GM18499 (cell line): ENCODE data around the gene DDX11.
A peak's percentile ranks its signal among the peaks of the same experiment; 100 is the strongest.
"Not testable (repeated sequence)": the region's sequence is repeated elsewhere in the genome, so short reads cannot be mapped to it uniquely, and the experiment has no call there.

Source experiments
- ATAC-seq: cut with Tn5 transposase; IDR thresholded peaks from one replicate; pipeline ENCODE4 v1.9.1; 2021; ENCODE audit warnings: moderate number of reproducible peaks; ENCODE audit not compliant: insufficient read depth, unreplicated experiment

Gene DDX11

DNA sequence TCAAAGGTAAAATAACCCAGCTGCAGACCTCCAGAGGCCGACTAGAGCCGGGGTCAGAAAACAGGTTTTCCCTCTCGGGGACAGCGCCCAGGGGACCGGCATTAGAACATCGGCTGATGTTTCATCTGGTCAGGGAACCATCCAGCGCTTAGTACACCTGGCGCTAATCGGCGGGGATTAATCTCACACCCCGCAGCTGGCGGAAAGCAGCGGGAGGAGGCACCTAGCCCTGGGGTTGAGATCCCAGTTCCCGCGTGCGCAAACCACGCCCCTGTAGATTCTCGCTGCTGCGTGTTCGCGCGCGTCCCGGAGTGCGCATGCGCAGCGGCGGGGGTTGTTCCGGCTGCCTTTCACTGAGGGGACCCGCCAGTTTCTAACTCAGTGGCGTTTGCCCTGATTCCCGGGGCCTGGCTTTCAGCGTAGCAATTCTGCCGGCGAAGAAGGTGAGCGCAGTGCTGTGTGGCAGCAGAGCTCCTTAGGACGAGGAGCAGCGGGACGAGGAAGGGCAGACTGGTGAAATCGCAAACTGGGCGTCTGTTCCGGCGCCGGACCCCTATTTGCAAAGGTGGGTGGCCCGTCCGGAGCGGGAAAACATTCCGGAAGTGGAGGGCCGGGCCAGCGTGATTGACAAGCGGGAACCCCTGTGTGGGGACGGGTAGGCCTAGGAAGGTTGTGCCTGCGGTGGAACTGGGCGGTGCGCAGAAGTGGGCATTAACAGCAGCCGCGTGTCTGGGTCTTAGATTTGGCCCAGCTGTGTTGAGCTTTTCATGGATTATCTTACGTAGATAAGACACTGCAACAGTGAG lies at the start of gene DDX11:
TSS of gene DDX11 (plus strand) at position 334 of the 806 bp plus-strand sequence. CDS start 4,534 bp downstream, outside the sequence.
- ATAC-seq: peak; percentile 86

DNA sequence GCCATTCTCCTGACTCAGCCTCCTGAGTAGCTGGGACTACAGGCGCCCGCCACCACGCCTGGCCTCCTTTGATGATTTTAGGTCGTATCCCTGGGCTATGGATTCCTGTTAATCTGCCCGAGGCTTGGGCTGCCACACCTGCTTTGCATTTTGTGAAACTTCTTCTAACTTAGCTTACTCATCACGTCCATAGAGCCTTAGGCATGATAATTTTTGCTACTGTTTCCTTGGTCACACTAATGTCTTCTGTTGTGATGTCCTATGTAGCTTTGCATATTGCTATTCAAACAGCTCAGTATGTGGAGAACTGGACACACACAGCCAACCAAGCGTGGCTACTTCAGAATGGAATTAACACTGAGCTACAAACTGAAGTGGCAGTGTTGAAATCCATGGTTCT lies 47.5 kb upstream of the DDX11 start:
- ATAC-seq: no peak

DNA sequence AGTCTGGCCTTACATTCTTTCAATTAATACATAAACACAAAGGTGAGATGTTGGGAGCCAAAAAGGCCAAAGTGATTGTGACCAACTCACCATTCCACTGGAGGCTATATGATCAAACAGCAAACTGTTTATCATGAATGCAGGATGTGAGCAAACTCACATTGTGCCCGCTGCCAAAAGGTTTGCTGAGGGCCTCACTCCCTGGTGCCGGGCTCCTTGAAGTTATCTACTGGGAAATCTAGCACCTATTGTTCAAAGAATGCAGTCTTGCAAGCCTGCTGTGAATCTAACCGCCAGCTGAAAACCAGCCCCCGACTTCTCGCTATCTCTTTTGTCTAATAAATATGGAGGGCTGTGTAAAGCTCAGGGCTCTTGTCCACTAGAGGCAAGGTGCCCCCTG lies 46.7 kb upstream of the DDX11 start:
- ATAC-seq: not testable (repeated sequence)

DNA sequence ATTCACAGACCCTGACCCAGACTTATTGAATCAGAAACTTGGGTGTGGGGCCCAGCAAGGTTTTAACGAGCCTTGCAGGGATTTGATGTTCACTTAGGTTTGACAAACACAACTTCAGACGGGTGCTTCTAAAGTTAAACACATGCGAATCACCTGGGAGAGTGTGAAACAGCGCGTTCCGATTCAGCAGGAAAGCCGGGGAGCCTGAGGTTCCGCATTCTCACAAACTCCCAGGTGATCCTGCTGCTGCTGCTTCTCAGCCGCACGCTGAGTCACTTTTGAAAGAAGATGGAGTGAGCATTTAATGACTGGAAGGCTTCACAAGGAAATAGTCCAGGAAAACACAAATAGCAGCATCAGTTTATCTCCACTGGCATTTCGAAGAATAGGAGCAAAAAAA lies 44.2 kb upstream of the DDX11 start:
- ATAC-seq: no peak

DNA sequence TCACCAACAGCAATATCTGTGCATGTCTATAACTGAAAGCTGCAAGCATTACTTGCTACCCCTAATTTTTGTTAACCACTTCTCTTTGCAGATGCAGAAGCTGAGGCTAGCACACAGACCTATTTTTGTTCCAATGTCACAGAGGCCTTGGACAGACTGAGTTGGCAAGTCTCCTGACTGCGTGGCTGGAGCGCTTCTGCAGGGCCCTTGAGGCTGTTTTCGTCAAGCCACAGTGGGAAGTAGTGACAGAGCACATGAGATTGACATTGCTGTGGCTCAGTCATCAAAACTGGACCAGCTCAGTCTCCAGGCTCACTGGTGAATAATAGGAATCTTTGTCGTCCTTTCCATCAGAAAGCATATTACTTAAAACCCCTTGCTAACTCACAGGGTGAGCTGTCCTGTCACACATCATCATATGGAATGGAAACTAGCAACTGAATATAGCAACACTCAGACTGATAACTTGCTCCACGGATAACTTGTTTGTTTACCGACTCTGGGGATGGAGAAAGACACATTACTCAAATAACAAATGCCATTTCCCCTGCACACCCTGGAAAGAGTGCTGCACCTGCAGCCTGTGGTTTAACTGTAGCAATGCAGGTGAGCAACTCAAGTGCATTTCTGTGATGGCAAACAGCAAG lies 43.6 kb upstream of the DDX11 start:
- no peak for ATAC-seq

DNA sequence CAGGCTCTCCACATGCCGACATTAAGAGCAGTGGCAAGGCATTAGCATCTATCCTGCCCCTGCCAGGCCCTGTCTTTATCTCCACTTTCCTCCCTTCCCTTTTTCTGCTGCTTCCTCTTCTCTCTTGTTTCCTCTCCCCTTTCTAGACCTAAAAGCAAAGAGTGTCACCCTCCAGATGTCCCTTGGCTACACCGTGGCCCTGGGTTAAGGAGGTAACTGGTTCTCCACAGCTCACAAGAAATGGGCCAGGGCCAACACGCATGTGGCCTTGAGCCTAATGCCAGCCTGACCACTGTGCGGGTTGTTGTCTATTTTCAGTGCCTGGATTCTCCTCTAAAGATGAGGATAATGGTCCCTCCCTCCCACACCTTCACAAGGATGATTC lies 41.7 kb upstream of the DDX11 start:
- no peak for ATAC-seq

DNA sequence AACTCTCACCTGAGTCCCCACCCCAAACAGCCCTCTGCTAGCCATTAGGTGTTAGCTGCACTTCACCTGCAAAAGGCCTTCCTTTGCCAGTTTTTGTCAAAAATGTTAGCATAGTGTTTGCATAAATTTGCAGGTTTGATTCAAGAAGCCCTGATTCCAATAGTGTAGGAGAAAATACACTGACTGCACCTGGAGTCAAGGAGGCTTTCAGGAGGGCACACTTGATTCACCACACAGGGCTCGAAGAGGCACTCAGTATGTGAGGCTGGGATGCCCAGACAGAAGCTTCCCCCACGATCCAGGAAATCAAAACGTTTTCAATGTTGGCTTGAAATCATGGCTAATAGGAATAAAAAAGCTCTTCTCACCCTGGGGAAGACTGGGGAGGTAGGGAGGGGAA lies 40.5 kb upstream of the DDX11 start:
- no peak for ATAC-seq

DNA sequence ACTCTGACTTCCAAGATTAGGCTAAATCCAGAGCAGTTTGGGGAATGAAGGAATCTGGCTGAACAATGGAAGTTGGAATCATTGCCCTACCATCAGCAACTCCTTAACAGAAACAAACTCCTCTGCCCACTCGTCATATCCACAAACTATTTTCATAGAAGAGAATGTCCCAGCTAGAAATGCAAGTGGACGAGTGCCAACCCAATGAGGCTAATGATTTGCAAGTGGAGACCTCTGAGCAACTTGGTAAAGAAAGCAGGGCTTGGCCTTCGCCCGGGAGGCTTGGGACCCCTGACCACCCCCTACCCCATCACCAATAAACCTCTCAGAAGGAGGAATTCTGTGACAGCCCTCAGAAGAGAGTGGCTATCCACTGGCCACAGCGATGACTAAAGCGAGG lies 40.0 kb upstream of the DDX11 start:
- ATAC-seq: no peak

DNA sequence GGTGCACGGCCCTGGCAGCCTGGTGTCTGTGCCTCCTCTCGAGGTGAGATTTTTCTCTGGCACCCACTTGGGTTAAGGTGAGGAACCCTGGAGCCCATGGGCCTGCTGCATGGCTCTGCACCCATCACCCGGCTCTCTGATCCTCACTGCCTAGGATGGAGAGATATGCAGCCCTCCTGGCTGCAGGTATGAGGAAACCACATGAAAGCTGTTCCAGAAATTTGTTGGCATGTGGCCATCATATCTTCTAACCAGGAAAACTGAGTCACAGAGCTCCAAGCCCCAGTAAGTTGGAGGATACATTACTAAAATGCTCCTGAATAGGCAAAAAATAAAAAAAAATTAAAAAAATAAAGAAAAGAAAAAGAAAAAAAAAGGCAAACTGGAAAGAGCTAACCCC lies 39.3 kb upstream of the DDX11 start:
- ATAC-seq: no peak

DNA sequence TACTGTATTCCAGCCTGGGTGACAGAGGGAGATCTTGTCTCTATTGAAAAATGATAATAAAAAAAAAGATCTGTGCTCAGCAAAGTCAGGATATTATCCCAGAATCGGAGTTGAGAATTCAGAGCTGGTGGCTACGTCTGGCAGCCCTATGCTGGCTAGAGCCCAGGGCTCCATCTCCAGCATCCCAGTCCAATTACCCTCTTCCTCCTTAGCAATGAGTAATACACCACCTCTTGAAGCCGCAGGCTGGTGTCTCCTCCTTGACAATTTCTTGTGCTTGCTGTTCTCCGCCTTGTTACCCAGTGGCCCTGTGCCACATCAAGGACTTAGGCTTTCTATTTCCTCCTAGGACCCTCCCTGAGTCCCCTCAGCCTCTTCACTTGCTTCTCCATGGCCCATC lies 38.4 kb upstream of the DDX11 start:
- no peak for ATAC-seq

DNA sequence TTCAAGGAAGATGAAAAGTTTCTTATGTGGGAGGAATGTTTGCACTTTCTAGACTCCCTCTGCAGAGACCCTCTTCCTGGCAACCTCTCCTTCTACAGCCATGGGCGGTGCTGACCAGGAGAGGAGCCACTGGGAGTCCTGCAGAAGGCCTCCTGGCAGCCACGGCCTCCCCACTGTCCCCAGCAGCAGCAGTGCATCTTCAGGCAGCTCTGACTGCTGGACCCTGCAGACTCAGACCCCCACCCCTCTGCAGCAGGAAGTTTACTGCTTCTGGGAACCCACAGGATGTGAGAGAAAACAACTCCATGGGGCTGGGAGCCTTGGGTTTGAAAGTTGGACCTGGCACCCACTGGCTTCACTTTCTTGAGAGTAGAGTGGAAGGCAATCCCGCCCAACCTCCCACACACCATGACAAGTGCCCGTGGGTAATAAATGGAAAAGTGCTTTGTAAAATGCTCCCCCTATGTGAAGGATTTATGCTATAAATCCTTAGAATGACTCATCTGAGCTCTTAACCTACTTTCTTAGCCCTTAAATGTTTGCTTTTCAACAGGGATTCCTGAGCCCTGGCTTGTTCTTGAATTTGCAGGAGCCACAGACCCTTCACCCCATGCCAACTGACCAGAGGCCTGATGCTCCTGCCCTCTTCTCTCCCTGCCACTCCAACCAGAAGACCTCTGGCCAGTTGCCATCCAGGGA lies 37.5 kb upstream of the DDX11 start:
- no peak for ATAC-seq

DNA sequence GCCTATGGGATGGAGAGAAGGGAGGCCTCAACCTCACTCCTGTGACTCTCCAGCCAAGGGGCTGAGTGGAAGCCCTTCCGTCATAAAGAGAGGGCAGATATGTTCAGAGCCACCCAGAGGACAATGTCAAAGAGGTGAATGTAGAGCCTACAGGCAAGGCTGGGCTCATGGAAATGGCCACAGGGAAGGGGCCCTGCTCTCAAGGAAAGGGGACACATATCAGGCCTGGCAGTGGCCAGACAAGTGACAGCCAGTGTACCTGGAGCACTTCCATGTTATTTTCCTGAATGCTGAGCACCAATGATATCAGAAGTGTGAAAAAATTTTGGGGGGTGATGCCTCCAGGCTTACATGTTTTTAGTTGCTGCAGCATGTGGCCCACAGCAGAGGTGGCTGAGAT lies 36.6 kb upstream of the DDX11 start:
- no peak for ATAC-seq

DNA sequence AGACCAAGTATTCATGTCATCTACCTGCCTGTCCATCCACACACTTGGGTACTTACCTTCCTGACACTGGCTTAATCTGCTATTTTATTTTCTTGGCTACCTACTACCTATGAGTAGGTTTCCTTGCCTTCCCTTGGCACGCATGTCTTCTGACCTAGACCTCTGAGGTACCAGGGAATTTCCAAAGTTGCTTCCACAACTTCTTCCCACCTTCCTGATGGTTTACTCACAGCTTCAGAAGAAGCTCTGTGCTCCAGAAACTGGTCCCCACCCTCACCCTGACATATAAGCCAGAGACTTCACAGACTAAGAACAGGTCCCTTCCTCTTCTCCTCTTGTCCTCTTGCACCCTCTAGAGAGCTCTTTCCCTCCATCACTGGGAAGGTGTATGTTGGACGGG lies 35.7 kb upstream of the DDX11 start:
- ATAC-seq: no peak

DNA sequence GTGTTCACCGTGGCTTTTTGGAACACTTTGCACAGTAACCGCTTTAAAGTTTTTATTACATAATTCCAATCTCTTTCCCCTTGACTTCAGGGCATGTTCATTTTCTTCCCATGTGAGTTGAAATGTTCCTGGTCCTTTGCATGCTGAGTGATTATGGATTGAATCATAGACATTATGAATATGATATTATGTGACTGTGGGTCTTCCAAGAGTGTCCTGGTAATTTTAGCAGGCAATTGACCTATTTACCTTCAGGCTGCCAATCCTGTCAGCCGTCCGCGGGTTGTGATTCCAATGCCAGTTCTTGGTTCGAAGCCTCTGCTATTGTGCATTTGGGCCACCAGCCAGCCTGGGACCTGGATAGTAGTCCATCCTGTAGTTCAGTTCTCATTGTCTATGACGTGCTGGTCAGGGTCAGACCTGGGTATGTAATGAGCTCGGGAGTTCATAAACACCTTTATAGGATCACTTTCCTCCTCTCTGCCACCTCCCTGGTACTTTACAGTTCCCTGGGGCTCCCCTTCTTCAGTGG lies 32.6 kb upstream of the DDX11 start:
- ATAC-seq: no peak

DNA sequence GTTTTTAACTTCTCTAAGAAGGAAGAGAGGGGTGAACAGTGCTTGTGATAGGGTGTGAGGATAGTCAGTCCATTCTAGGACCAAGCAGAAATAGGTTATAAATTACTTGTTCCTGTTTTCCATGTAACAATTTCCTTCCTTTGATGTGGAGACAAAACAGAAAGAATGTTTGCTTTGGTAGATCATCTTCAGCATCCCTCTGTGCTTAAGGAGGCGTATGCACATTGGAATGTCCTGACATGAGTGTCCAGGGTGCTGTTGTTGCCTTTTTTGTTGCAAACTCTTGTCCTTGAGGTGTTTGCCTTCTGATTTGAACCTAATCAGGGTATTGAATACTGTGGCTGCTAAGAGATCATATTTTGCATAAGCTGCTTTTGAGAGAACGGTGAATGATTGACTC lies 23.5 kb upstream of the DDX11 start:
- not testable (repeated sequence) for ATAC-seq

DNA sequence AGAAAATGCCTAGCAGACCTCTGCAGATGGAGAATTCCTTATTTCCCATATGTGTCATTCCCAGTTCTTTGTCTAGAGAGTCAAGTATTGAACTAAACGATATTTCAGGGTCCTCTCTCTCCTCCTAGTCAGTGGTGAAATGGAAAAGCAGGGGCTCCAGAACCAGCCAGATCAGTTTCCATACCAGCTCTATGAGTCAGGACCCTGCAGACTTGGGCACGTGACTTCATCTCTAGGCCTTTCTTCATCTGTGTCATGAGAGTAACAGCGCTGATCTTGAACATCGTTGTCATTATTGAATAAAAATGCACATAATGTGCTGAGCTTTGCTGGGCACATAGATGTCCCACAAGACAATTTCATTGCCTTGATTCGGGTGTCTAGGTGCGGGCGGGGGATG lies 23.1 kb upstream of the DDX11 start:
- not testable (repeated sequence) for ATAC-seq

DNA sequence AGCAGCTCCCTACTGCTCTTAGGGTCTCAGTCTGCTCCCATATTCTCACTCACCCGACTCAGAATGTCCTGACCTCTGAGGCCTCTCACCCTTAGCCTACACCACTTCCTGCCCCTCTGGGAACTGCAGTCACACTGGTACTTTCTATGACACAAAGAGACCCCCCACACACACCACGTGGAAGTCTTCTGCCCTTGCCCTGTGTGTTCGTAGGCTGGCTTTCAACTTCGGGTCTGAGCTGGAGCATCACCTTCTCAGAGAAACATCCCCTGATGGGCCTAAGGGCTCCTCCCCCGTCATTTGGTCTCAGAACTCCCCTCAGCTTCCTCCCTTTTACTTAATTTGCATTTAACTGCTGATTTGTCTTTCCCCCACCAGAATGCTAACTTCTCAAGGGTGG lies 22.0 kb upstream of the DDX11 start:
- not testable (repeated sequence) for ATAC-seq

DNA sequence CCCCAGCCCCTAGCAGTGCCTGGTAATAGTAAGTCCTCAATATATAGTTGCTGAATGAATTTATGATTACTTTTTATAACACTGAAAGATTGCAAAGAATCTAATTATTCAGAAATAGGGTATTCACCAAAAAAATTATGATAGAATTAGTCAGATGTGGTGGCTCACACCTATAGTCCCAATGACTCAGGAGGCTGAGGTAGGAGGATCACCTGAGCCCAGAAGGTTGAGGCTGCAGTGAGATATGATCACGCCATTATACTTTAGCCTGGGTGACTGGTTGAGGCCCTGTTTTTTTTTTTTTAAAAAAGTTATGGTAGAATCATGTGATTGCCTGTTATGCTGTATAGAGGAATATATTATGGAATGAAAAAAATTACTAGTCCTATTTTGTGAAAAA lies 21.5 kb upstream of the DDX11 start:
- not testable (repeated sequence) for ATAC-seq

DNA sequence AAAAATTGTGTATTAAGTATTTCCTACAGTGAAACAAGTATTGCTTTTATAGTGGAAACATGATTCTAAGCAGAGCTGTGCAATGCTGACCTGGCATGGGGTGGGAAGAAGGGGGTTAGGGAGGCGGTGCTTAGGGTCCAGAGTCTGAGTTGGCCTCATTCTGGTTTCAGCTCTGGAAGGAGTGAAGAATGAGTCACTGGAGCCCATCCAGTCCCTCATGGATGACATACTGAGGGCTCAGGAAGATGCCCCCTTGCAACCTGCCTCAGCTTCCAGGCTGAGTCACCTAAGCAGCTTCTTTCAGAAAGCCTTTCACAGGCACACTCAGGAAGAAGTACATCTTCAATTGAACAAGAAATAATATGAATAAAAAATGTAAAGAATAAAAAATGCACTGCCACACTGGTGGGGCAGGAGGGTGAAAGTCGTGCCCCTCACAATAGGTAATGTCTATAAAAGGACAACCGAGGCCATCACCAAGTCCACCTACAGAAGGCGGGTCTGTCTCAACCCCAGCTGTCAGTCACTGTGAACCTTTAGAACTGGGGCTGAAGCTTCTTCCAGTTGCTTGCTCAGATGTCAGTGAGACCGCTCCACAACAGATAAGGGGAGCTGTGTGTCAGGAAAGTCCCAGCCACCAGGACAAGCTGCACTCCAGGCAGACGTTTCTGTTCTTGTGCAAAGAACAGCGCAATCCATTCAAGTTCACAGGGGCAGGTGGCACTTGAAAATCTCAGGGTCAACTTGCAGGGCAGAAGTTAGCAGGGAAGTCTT lies 20.8 kb upstream of the DDX11 start:
- ATAC-seq: not testable (repeated sequence)

DNA sequence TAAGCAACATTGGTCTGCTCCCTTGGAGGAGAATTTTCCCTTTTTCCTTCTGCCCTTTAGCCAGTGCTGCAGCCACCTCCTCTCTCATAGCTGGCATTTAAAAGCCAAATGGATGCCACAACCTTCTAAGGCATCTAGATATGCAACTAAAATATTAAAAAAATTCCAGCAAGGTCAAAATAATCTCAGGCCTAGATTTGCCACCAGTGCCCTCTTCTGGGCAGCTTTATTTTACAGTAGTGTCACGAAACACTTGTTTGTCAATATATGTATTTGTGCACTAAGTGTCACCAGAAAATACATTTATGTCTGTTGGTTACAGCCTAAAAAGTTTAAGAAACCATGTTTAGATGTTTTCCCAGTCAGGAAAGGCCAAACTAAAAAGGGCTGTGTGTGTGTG lies 19.7 kb upstream of the DDX11 start:
- ATAC-seq: not testable (repeated sequence)
